Subcutaneous adipose tissue (tissue), 4 donors: ENCODE measurements around the gene SAXO2. TPM values are rescaled to one million over a fixed set of nuclear protein-coding genes. Genes with fewer than 3 reads are reported as not detected.

ENCODE experiments used
- total RNA-seq, 4 donors: library from RNA; depleted of rRNA; stranded (reverse); fragments of >200 nt; gene quantifications; one replicate each; pipeline ENCODE4 v1.1.0, GENCODE V29; 2016
- TF ChIP-seq, protein P1 (sequence below): fragments of 450-650 bp; IDR thresholded peaks from one replicate; pipeline ENCODE4 v1.5.1; 2016; ENCODE audit warnings: low read depth, mild to moderate bottlenecking, control low read depth, antibody characterized with exemption, moderate library complexity

Gene SAXO2
- total RNA-seq, 4 donors from 2014 or later = 0.22 to 5.2 (median 0.68) TPM; not detected in 1

DNA sequence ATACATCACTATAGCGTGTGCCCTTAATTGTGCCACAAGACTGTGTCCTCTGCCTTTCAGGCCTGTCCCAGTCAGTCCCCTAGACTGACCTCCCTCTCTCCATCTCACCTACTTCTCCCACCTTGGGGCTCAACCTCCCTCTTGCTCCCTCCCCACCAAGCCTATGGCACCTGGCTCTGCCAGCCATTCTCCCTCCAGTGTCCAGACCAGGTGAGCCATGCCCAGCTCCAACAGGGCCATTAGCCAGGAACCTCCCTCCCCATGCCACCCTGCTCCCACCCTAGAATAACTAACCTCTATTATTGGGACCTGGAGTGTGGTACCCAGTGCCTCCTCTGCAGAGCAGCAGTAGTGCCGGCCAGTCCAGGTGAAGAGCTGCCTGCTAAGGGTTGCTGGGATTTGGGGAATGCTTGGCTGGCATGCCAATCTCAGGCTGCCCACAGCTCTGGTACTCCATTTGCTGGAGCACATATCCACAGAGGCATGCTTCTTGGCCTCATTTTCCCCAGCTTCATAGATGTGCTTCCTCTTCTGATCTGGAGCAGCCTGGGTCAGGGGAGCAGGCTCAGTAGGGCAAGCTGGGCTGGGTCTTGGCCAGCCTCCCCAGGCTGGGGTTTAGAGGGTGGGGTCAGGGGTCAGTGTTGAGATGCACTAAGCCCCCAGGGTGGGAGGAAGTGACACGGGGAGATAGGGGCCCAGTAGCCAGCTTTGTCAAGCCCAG, 38.8 kb downstream of the SAXO2 start:
- TF ChIP-seq, protein P1, sequence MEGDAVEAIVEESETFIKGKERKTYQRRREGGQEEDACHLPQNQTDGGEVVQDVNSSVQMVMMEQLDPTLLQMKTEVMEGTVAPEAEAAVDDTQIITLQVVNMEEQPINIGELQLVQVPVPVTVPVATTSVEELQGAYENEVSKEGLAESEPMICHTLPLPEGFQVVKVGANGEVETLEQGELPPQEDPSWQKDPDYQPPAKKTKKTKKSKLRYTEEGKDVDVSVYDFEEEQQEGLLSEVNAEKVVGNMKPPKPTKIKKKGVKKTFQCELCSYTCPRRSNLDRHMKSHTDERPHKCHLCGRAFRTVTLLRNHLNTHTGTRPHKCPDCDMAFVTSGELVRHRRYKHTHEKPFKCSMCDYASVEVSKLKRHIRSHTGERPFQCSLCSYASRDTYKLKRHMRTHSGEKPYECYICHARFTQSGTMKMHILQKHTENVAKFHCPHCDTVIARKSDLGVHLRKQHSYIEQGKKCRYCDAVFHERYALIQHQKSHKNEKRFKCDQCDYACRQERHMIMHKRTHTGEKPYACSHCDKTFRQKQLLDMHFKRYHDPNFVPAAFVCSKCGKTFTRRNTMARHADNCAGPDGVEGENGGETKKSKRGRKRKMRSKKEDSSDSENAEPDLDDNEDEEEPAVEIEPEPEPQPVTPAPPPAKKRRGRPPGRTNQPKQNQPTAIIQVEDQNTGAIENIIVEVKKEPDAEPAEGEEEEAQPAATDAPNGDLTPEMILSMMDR = no peak

DNA sequence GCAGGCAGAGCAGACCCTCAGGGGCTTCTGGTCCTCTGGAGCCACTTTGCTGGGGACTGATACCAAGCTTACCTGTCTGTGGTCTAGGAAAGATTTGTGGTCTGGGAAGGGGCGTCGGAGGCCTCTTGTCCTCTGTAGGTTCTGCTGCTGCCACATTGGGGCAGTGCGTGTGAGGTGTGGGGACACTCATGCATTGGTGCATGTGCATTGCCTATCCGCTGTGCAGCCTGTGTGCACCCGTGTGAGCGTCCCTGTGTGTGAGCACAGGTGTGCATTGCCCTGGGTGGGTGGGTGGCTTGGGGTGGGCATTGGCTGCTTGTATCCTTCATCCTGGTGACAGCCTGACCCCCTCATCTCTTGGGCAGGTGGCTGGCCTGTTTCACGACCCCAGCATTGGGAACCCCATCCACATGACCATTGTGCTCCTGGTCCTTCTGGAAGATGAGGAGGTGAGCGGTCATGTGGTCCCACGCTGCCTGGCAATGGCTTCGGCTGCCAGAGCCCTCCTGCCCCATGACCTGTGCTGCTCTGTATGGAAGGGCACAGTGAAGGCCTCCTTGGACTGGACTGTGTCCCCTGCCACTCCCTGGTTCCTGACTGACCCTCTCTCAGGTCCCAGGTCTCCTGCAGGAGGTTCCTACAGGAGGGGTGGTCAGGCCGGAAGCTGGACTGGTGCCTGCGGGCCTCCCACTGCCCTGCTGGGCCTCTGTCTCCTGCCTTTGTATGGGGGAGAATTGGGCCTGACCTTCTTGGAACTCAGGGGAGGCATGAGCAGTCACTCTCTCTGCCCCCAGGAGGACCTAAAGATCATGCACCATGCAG, 41.5 kb downstream of the SAXO2 start:
- TF ChIP-seq, protein P1 = no peak

DNA sequence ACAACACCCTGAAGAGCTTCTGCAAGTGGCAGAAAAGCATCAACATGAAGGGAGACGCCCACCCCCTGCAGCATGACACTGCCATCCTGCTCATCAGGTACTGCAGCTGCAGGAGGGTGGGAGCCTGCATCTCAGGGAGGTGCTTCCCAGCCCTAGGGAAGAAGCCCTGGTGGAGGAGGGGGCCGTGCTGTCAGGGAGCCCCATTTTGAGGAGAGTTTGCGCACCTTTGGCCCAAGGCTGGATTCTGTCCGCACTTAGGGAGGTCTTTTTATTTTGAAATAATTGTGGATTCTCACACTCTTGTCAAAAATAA, 42.1 kb downstream of the SAXO2 start:
- TF ChIP-seq, protein P1 = no peak

DNA sequence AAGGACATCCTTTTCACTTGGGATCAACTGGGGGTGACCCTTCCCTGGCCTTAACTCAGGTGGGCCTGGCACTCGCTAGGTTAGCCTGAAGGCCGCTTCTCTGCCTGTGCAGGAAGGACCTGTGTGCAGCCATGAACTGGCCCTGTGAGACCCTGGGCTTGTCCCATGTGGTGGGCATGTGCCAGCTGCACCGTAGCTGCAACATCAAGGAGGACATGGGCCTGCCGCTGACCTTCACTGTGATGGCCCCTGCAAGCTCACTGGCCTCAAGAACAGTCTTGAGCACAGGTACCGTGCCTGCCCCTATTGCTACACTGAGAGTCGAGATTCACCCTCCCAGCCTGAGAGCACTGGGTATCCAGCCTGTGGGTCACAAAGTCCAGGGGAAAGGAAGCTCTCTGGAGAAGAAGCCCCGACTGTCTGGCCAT, 43.0 kb downstream of the SAXO2 start:
- TF ChIP-seq, protein P1 = no peak

DNA sequence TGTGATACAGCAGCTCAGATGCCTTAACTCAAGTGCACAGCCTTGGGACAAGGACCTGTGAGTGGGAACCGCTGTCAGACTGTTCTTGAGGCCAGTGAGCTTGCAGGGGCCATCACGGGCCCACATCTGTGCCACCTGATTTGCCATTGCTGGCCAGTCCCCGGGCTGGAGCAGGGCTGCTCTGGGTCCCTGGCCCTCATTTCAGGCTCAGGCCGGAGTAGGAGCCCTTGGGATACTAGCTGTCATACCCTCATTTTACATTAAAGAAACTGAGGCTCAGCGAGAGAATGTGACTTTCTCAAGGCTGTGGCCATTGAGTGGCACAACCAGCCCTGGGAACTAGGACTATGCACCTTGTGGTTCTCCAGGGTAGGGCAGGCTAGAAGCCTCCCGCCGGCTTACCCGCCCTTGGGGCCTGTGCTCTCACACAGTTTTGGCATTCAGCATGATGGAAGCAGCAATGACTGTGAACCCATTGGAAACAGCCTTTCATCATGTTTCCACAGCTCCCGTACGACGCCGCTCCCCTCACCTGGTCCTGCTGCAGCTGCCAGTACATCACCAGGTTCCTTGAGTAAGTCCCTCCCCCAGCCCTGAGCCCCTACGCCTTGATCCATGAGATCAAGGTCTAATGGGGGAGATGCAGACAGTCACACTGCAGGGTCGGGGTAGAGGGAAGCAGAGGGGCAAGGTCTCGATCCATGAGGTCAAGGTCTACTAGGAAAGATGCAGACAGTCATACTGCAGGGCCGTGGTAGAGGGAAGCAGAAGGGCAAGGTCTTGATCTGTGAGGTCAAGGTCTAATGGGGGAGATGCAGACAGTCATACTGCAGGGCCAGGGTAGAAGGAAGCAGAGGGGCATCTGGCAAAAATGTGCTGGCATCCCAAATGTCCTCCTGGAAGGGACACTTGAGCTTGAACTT, 44.4 kb downstream of the SAXO2 start:
- TF ChIP-seq, protein P1 = no peak

DNA sequence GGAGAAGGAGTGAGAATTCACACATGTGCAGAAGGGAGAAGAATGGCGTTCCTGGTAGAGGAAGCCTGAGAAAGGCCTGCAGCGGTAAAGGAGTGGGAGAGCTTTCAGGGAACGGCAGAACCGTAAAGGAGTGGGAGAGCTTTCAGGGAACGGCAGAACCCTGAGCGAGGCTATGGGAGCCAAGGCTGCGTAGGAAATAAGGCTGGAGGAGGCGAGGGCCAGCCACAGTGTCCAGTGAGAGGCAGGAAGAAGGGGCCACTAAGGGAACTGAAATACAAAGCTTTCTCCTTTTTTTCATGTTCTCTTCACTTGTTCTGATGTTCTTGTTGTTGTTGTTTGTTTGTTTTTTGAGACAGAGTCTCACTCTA, 45.1 kb downstream of the SAXO2 start:
- TF ChIP-seq, protein P1 = no peak
